ENCODE results near the gene TBC1D5. TPM values are rescaled to one million over a fixed set of nuclear protein-coding genes. Genes with fewer than 3 reads are reported as not detected.

The TBC1D5 gene
- polyA plus RNA-seq, 2 of the 4 experiments (the other 2 are of a cell fraction): 36.7 to 72.2 TPM

DNA sequence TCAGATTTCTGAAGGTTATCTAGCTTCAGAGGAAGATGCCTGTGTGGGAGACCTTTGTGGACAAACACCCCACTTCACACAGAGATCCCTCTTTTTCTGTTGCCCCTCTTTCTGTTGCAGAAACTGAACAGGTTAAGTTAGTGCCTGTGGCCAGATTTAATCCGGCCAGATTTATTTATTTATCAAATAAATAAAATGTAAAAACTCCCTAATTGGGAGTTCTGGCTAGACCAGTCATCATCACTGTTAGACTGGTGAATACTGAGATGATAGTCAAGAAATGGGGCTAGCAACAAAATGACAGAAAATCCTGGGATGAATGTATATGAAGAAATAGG lies 1.2 kb upstream of the TBC1D5 start:
- Histone ChIP-seq H3K4me2 (peak overlapping the region; percentile 84), H3K9me3 (no peaks in the 10 kb centered on the region), H3K4me1 (peaks cover 13% of the 10 kb centered on the region; the same call in 2 of the 3 replicates), H3K27ac (peak overlapping the region; percentile 96 to 100), H3K4me3 (peak overlapping the region; percentile 64; the same call in 2 of the 3 replicates)
- no peak for ATAC-seq
- CTCF ChIA-PET: interaction anchor here (1.0 to 2.3 kb wide), 2 partner anchors 97 to 99 kb away, joined by 3 to 7 read pairs; no protein-coding TSS in a partner anchor
- no peak for FAIRE-seq
- DNase-seq (ENCODE audit: low read depth in 1 of 2, low spot score in 1 of 2): no peak
- WGBS (ENCODE audit: missing lambda C conversion rate): 10% methylated on average over 1 of the region's 1 CpG
- POLR2A ChIA-PET: interaction anchor here (0.7 to 1.6 kb wide), 2 partner anchors 104 to 120 kb away, joined by 3 to 11 read pairs; no protein-coding TSS in a partner anchor
- TF ChIP-seq POLR2AphosphoS2 (conservative IDR thresholded peaks at IDR 0.05; ENCODE audit: low read length) (no peak), ZSCAN20 (CRISPR knock-in tag; IDR thresholded peaks at IDR 0.05) (no peak), HOXB5 (CRISPR knock-in tag; IDR thresholded peaks at IDR 0.05) (no peak), PHF8 (IDR thresholded peaks at IDR 0.05; ENCODE audit: borderline replicate concordance, low read depth) (no peak), HOXB13 (CRISPR knock-in tag; IDR thresholded peaks at IDR 0.05; ENCODE audit: low read depth) (no peak), MAZ (IDR thresholded peaks at IDR 0.05; ENCODE audit: borderline replicate concordance, low read depth, low read length) (no peak), JUNB (IDR thresholded peaks at IDR 0.05) (no peak), CHD4 (IDR thresholded peaks at IDR 0.05; ENCODE audit: borderline replicate concordance) (no peak), TFCP2L1 (CRISPR knock-in tag; IDR thresholded peaks at IDR 0.05) (no peak), NR3C1 (IDR thresholded peaks at IDR 0.05) (no peak), RCOR1 (IDR thresholded peaks at IDR 0.05; ENCODE audit: low read depth, low read length) (no peak), CHD2 (IDR thresholded peaks at IDR 0.05; ENCODE audit: low read length, partially characterized antibody) (no peak), EHMT2 (IDR thresholded peaks at IDR 0.05; ENCODE audit: low read depth) (no peak), KDM1A (IDR thresholded peaks at IDR 0.05; ENCODE audit: low read depth) (no peak), SMC3 (IDR thresholded peaks at IDR 0.05) (no peak), RNF2 (IDR thresholded peaks at IDR 0.05; ENCODE audit: borderline replicate concordance, low read depth) (no peak), CBX8 (IDR thresholded peaks at IDR 0.05) (no peak)

DNA sequence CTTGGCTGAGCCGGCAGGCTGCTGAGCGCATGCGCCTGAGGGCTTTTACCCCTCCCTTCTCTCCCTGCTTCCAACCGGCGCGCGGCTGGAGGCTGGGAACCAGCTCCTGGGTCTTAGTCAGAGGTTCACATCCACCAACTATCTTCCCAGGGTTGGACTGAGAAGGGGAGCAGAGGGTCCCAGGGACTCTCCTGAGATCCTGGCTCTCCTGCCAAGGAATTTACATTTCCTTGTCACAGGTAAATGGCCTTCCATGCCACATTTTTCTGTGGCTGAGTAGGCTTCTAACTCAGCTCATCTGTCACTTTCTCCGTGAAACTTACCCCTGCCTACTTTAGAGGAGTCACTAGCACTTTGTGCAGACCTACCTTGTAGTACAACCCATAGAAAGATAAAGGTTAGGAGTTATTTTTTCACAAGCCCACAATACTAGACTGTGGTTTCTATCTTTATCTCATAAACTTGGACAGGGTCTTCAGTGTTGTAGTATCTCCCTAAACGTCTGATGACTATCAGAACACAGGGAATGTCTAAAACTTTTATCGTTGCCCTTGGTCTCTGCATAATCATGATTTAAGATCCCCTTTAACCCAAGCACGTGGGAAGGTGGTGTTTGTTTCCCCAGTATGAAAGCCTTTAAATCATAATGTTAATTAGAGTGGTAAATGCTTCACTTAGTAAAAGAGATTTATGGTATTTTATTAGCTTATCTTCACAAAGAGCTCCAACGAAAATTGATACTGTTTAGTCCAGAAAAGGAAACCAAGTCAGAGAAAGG lies 638 bp upstream of the TBC1D5 start:
- FAIRE-seq (no peak), DNase-seq (ENCODE audit: low read depth in 1 of 2, low spot score in 1 of 2) (peak in 1 of 2 experiments; percentile 92), ATAC-seq (peak in 1 of 2 experiments; percentile 10; a peak in 4 of 6 replicates)
- 2% methylated on average over 10 of the region's 12 CpGs for WGBS (ENCODE audit: missing lambda C conversion rate)
- POLR2A ChIA-PET: interaction anchor here (0.6 to 3.2 kb wide), 20 partner anchors 8 to 646 kb away, joined by 3 to 18 read pairs (median 4); no protein-coding TSS in a partner anchor
- CTCF ChIA-PET: interaction anchor here (0.7 to 2.3 kb wide), 5 partner anchors 50 to 99 kb away, joined by 3 to 7 read pairs (median 4); no protein-coding TSS in a partner anchor
- no peaks in the 10 kb centered on the region for H3K9me3 ChIP-seq
- H3K4me2 ChIP-seq: peak overlapping the region; percentile 84
- peaks cover 19% of the 10 kb centered on the region; the same call in 2 of the 3 replicates for H3K4me1 ChIP-seq
- peak overlapping the region; percentile 96 to 100 for H3K27ac ChIP-seq
- peak overlapping the region; percentile 64 for H3K4me3 ChIP-seq
- TF ChIP-seq, protein P1, sequence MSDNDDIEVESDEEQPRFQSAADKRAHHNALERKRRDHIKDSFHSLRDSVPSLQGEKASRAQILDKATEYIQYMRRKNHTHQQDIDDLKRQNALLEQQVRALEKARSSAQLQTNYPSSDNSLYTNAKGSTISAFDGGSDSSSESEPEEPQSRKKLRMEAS (IDR thresholded peaks at IDR 0.05): no peak
- TF ChIP-seq, protein P2, sequence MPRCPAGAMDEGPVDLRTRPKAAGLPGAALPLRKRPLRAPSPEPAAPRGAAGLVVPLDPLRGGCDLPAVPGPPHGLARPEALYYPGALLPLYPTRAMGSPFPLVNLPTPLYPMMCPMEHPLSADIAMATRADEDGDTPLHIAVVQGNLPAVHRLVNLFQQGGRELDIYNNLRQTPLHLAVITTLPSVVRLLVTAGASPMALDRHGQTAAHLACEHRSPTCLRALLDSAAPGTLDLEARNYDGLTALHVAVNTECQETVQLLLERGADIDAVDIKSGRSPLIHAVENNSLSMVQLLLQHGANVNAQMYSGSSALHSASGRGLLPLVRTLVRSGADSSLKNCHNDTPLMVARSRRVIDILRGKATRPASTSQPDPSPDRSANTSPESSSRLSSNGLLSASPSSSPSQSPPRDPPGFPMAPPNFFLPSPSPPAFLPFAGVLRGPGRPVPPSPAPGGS (IDR thresholded peaks at IDR 0.05): no peak; the same call in 2 of the 3 replicates
- TF ChIP-seq, protein P3, sequence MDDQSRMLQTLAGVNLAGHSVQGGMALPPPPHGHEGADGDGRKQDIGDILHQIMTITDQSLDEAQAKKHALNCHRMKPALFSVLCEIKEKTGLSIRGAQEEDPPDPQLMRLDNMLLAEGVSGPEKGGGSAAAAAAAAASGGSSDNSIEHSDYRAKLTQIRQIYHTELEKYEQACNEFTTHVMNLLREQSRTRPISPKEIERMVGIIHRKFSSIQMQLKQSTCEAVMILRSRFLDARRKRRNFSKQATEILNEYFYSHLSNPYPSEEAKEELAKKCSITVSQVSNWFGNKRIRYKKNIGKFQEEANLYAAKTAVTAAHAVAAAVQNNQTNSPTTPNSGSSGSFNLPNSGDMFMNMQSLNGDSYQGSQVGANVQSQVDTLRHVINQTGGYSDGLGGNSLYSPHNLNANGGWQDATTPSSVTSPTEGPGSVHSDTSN (IDR thresholded peaks at IDR 0.05): no peak
- no peak for TF ChIP-seq KDM5A (IDR thresholded peaks at IDR 0.05)
- TF ChIP-seq, protein P4, sequence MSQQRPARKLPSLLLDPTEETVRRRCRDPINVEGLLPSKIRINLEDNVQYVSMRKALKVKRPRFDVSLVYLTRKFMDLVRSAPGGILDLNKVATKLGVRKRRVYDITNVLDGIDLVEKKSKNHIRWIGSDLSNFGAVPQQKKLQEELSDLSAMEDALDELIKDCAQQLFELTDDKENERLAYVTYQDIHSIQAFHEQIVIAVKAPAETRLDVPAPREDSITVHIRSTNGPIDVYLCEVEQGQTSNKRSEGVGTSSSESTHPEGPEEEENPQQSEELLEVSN (IDR thresholded peaks at IDR 0.05; ENCODE audit: borderline replicate concordance, low read depth): no peak
- peak; percentile 65 for TF ChIP-seq POLR2A (IDR thresholded peaks at IDR 0.05; ENCODE audit: low read length)
- no peak for TF ChIP-seq HOXB13 (CRISPR knock-in tag; IDR thresholded peaks at IDR 0.05; ENCODE audit: low read depth)
- no peak for TF ChIP-seq EHF (CRISPR knock-in tag; IDR thresholded peaks at IDR 0.05)
- TF ChIP-seq ZC3H11A (IDR thresholded peaks at IDR 0.05): no peak
- TF ChIP-seq, protein P5, sequence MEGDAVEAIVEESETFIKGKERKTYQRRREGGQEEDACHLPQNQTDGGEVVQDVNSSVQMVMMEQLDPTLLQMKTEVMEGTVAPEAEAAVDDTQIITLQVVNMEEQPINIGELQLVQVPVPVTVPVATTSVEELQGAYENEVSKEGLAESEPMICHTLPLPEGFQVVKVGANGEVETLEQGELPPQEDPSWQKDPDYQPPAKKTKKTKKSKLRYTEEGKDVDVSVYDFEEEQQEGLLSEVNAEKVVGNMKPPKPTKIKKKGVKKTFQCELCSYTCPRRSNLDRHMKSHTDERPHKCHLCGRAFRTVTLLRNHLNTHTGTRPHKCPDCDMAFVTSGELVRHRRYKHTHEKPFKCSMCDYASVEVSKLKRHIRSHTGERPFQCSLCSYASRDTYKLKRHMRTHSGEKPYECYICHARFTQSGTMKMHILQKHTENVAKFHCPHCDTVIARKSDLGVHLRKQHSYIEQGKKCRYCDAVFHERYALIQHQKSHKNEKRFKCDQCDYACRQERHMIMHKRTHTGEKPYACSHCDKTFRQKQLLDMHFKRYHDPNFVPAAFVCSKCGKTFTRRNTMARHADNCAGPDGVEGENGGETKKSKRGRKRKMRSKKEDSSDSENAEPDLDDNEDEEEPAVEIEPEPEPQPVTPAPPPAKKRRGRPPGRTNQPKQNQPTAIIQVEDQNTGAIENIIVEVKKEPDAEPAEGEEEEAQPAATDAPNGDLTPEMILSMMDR (IDR thresholded peaks at IDR 0.05): no peak
- no peak for TF ChIP-seq MAFK (IDR thresholded peaks at IDR 0.05; ENCODE audit: partially characterized antibody)
- TF ChIP-seq HOXB5 (CRISPR knock-in tag; IDR thresholded peaks at IDR 0.05): no peak
- TF ChIP-seq, protein P6, sequence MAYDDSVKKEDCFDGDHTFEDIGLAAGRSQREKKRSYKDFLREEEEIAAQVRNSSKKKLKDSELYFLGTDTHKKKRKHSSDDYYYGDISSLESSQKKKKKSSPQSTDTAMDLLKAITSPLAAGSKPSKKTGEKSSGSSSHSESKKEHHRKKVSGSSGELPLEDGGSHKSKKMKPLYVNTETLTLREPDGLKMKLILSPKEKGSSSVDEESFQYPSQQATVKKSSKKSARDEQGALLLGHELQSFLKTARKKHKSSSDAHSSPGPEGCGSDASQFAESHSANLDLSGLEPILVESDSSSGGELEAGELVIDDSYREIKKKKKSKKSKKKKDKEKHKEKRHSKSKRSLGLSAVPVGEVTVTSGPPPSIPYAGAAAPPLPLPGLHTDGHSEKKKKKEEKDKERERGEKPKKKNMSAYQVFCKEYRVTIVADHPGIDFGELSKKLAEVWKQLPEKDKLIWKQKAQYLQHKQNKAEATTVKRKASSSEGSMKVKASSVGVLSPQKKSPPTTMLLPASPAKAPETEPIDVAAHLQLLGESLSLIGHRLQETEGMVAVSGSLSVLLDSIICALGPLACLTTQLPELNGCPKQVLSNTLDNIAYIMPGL (CRISPR knock-in tag; IDR thresholded peaks at IDR 0.05; ENCODE audit: borderline replicate concordance): no peak
- no peak for TF ChIP-seq ZFP36 (IDR thresholded peaks at IDR 0.05; ENCODE audit: borderline replicate concordance, partially characterized antibody)
- 0 out of 2 replicates have a peak, but pooled peaks have one; percentile 3 for TF ChIP-seq MYC (IDR thresholded peaks at IDR 0.05; ENCODE audit: borderline replicate concordance, low read length)
- TF ChIP-seq KDM1A (IDR thresholded peaks at IDR 0.05; ENCODE audit: low read depth): no peak
- no peak for TF ChIP-seq ZSCAN20 (CRISPR knock-in tag; IDR thresholded peaks at IDR 0.05)
- TF ChIP-seq CHD2 (IDR thresholded peaks at IDR 0.05; ENCODE audit: low read length, partially characterized antibody): no peak
- no peak for TF ChIP-seq EHMT2 (IDR thresholded peaks at IDR 0.05; ENCODE audit: low read depth)
- no peak for TF ChIP-seq JUNB (IDR thresholded peaks at IDR 0.05)

Data from A549 (cell line).